Neural progenitor cell (in vitro differentiated cells): Measurements from ENCODE around the gene CNOT1. TPM values are rescaled to one million over a fixed set of nuclear protein-coding genes. Genes with fewer than 3 reads are reported as not detected.

Experiments used
- DNase-seq: peaks from one replicate; pipeline ENCODE4 v3.0.0-alpha.2; 2016; ENCODE audit warnings: low spot score
- H2AFZ ChIP-seq: fragments of 200-600 bp; sonication (generic); replicated peaks from 2 replicates; pipeline ENCODE4 v1.6.1; 2016; ENCODE audit warnings: antibody characterized with exemption
- H3F3A ChIP-seq: fragments of 200-600 bp; sonication (generic); 2 replicates; pipeline ENCODE4 v1.6.1; 2016; ENCODE audit warnings: antibody characterized with exemption, low read depth
- H3K27ac ChIP-seq: fragments of 200-600 bp; sonication (generic); 2 replicates; pipeline ENCODE4 v1.5.1; 2016; ENCODE audit warnings: mild to moderate bottlenecking
- H3K27me3 ChIP-seq: fragments of 200-600 bp; sonication (generic); 2 replicates; pipeline ENCODE4 v1.6.1; 2016; ENCODE audit warnings: mild to moderate bottlenecking, moderate library complexity
- H3K36me3 ChIP-seq: fragments of 200-600 bp; sonication (generic); 2 replicates; pipeline ENCODE4 v1.5.1; 2016
- H3K4me1 ChIP-seq: fragments of 200-600 bp; sonication (generic); 2 replicates; pipeline ENCODE4 v1.6.1; 2016; ENCODE audit warnings: mixed run types
- H3K4me2 ChIP-seq: fragments of 200-600 bp; sonication (generic); 2 replicates; pipeline ENCODE4 v1.6.1; 2016
- H3K4me3 ChIP-seq: fragments of 200-600 bp; sonication (generic); 2 replicates; pipeline ENCODE4 v1.5.1; 2016
- H3K79me2 ChIP-seq: fragments of 200-600 bp; sonication (generic); 2 replicates; pipeline ENCODE4 v1.6.1; 2016; ENCODE audit warnings: low read depth
- H3K9ac ChIP-seq: fragments of 200-600 bp; sonication (generic); 2 replicates; pipeline ENCODE4 v1.6.1; 2016
- H3K9me3 ChIP-seq: fragments of 200-600 bp; sonication (generic); 2 replicates; pipeline ENCODE4 v1.5.1; 2016; ENCODE audit warnings: low read depth
- H4K20me1 ChIP-seq: fragments of 200-600 bp; sonication (generic); 2 replicates; pipeline ENCODE4 v1.6.1; 2016; ENCODE audit warnings: low read depth
- H3K27ac Mint-ChIP-seq: 3 replicates; pipeline ENCODE4 v1.8.0; 2021; ENCODE audit warnings: mixed read lengths
- H3K27me3 Mint-ChIP-seq: 2 replicates; pipeline ENCODE4 v1.8.0; 2022; ENCODE audit warnings: low read depth, mild to moderate bottlenecking, inconsistent platforms, moderate library complexity, mixed read lengths; ENCODE audit not compliant: insufficient read depth
- H3K36me3 Mint-ChIP-seq: 3 replicates; pipeline ENCODE4 v1.8.0; 2021; ENCODE audit warnings: mixed read lengths
- H3K4me1 Mint-ChIP-seq: 3 replicates; pipeline ENCODE4 v1.8.0; 2021; ENCODE audit warnings: mixed read lengths
- H3K4me3 Mint-ChIP-seq: 3 replicates; pipeline ENCODE4 v1.8.0; 2021; ENCODE audit warnings: mild to moderate bottlenecking, moderate library complexity, mixed read lengths
- H3K9me3 Mint-ChIP-seq: 3 replicates; pipeline ENCODE4 v1.8.0; 2020; ENCODE audit warnings: mixed read lengths
- CTCF ChIP-seq: fragments of 200-600 bp; sonication (generic); IDR thresholded peaks from 2 replicates; pipeline ENCODE4 v1.5.1; 2017; ENCODE audit warnings: antibody characterized with exemption, mild to moderate bottlenecking
- EZH2 ChIP-seq: fragments of 200-600 bp; sonication (generic); IDR thresholded peaks from 2 replicates; pipeline ENCODE4 v1.6.1; 2017; ENCODE audit warnings: antibody characterized with exemption, mild to moderate bottlenecking, moderate library complexity
- EZH2phosphoT487 ChIP-seq: fragments of 200-600 bp; sonication (generic); IDR thresholded peaks from 2 replicates; pipeline ENCODE4 v1.6.1; 2017; ENCODE audit warnings: antibody characterized with exemption
- total RNA-seq: library from RNA; depleted of rRNA; stranded (reverse); fragments of >200 nt; gene quantifications from 2 replicates; pipeline ENCODE4 v1.2.3, GENCODE V29; 2015; ENCODE audit warnings: low replicate concordance

Gene CNOT1
- total RNA-seq, 1 donor from 2014 or later, result 241 TPM

- Histone ChIP-seq H3K27me3 (peaks cover under 1% of the 10 kb centered on the region), H3K4me1 (no peaks in the 10 kb centered on the region), H3K9ac (no peak overlapping the region), H3K79me2 (no peaks in the 10 kb centered on the region), H2AFZ (no peak overlapping the region), H3K27ac (no peak overlapping the region), H4K20me1 (no peaks in the 10 kb centered on the region), H3K9me3 (no peaks in the 10 kb centered on the region), H3K4me3 (no peak overlapping the region), H3K4me2 (no peak overlapping the region), H3K36me3 (no peaks in the 10 kb centered on the region), H3F3A (no peaks in the 10 kb centered on the region)
- Mint-ChIP-seq H3K4me1 (peaks cover 24% of the 10 kb centered on the region), H3K9me3 (no peaks in the 10 kb centered on the region), H3K4me3 (no peak overlapping the region), H3K36me3 (no peaks in the 10 kb centered on the region), H3K27me3 (peaks cover 12% of the 10 kb centered on the region), H3K27ac (no peak overlapping the region)
- no peak for TF ChIP-seq EZH2
- no peak for TF ChIP-seq EZH2phosphoT487
- TF ChIP-seq CTCF, result no peak
- DNase-seq, result no peak
Measured at GRCh38 chr16:58481931-58482330, 147.7 kb downstream of the CNOT1 start.

- Mint-ChIP-seq H3K27ac (no peak overlapping the region), H3K4me1 (peaks cover 23% of the 10 kb centered on the region), H3K4me3 (peak overlapping the region; percentile 27), H3K27me3 (peaks cover 11% of the 10 kb centered on the region), H3K9me3 (no peaks in the 10 kb centered on the region), H3K36me3 (no peaks in the 10 kb centered on the region)
- Histone ChIP-seq H3K4me1 (no peaks in the 10 kb centered on the region), H3K79me2 (no peaks in the 10 kb centered on the region), H3K27ac (no peak overlapping the region), H3F3A (no peaks in the 10 kb centered on the region), H3K9me3 (no peaks in the 10 kb centered on the region), H3K27me3 (no peaks in the 10 kb centered on the region), H3K4me2 (no peak overlapping the region), H3K4me3 (no peak overlapping the region), H2AFZ (no peak overlapping the region), H3K9ac (no peak overlapping the region), H4K20me1 (no peaks in the 10 kb centered on the region), H3K36me3 (no peaks in the 10 kb centered on the region)
- no peak for DNase-seq
- TF ChIP-seq EZH2phosphoT487, result no peak
- TF ChIP-seq CTCF, result no peak
- TF ChIP-seq EZH2, result no peak
Measured at GRCh38 chr16:58481226-58481869, 148.3 kb downstream of the CNOT1 start.

- Mint-ChIP-seq H3K36me3 (no peaks in the 10 kb centered on the region), H3K9me3 (no peaks in the 10 kb centered on the region), H3K4me1 (peaks cover 12% of the 10 kb centered on the region), H3K27ac (no peak overlapping the region), H3K27me3 (peaks cover 13% of the 10 kb centered on the region), H3K4me3 (no peak overlapping the region)
- H3K79me2 ChIP-seq, result no peaks in the 10 kb centered on the region
- H3K4me1 ChIP-seq, result no peaks in the 10 kb centered on the region
- no peak overlapping the region for H2AFZ ChIP-seq
- H3K9me3 ChIP-seq, result no peaks in the 10 kb centered on the region
- no peak overlapping the region for H3K4me3 ChIP-seq
- H3K27ac ChIP-seq, result no peak overlapping the region
- DNase-seq, result no peak
- no peaks in the 10 kb centered on the region for H3K27me3 ChIP-seq
- no peak overlapping the region for H3K9ac ChIP-seq
- H4K20me1 ChIP-seq, result no peaks in the 10 kb centered on the region
- TF ChIP-seq EZH2 (no peak), EZH2phosphoT487 (no peak), CTCF (no peak)
- no peak overlapping the region for H3K4me2 ChIP-seq
- H3F3A ChIP-seq, result no peaks in the 10 kb centered on the region
- H3K36me3 ChIP-seq, result no peaks in the 10 kb centered on the region
Measured at GRCh38 chr16:58478427-58478826, 151.2 kb downstream of the CNOT1 start.
